ENCODE data around the gene GTPBP6. TPM values are rescaled to one million over a fixed set of nuclear protein-coding genes. Genes with fewer than 3 reads are reported as not detected.
"Not testable (repeated sequence)": the region's sequence is repeated elsewhere in the genome, so short reads cannot be mapped to it uniquely, and the experiment has no call there.

GTPBP6 gene
- total RNA-seq, 1 experiment from 2014 or later: 35.3 TPM

DNA sequence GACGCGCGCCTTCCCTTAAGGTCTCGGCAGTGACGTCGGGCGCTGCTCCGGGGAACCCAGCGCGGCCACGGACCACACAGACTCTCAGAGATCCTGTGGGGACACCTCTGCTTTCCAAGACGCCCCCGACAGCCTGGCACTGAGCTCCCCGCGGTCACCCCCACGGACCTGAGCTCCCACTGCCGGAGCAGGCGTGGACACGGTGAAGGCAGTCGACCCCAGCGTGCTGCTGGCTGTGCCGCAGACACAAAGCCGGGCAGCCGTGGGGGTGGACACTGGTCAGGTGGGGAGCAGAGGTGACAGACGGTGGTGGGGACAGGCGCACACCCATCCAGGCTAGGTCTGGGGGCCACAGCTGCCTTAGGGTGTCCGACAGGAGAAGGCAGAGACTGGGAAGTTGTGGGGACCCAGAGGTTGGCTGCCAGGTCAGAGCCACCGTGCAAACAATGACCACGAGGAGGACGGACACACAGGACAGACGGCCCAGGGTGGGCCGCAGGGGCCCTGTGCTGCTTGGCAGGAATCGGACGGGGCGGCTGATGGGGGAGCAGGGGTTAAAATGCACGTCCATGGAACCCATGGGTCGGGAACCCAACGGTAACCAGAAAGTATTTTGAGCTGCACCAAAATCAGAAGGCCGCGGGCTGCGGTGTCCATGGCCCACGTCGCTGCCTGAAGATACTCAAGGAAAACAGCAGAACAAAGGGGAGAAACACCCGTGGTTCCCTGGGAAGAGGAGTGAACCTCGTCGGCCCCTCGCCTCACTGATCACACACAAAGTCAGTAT is 16.6 kb upstream of the GTPBP6 start:
- no peak for DNase-seq (ENCODE audit: low read depth)

DNA sequence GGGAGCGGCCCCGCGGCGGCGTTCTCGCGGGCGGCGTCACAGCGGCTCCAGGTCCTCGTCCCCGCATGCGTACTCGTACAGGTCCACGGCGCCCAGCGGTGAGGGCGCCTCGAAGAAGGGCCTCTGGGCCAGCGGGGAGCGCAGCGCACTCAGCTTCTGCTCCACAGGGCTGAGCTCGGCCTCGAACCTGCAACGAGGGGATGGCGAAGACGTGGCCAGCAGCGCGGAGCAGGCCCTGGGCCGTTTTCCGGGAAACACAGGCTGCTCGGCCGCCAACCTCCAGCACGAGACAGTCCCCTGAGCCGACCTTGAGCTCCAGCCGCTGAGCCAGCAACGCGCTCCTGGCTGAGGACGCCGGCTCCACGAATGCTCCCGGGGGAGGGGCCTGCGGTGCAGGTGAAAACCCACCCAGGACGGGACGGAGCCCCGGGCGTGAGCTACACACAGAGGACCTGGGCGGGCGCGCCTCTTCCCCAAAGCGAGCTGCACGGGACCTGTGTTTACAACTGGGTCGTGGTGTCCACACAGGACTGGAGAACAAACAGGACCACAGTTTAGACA is 15.8 kb upstream of the GTPBP6 start:
- DNase-seq (ENCODE audit: low read depth): no peak

DNA sequence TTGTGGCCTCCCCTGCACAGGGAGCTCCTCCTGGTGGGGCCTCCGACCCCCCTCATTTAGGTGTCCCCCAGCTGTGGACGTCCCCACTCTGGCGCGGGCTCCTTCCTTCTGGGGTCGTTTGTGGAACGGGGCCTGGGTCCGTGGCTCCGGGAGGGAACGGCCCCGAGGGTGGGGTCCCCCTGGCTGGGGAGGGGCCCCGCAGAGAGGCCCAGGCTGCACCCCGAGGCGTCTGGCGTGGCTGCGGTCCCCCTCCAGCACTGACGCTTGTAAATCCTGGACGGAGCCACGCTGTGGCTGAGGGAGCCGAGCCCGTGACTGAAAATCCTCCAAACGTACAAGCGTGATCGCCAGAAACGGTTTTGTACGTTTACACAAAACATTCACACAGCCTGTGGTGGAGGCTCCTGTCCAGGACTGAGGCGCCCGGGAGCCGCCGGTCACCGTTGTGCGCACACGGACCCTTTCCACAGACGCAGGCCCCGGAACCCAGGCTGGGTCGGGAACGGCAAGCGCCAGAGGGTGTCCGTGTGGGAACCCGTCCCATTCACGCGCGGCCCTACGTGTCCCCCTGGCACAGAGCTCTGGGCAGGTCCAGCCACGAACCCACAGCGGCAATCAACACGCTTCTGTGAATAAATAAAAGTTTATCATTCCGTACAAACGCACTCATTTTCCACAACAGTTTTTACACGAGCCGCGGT is 15.2 kb upstream of the GTPBP6 start:
- DNase-seq (ENCODE audit: low read depth): no peak

DNA sequence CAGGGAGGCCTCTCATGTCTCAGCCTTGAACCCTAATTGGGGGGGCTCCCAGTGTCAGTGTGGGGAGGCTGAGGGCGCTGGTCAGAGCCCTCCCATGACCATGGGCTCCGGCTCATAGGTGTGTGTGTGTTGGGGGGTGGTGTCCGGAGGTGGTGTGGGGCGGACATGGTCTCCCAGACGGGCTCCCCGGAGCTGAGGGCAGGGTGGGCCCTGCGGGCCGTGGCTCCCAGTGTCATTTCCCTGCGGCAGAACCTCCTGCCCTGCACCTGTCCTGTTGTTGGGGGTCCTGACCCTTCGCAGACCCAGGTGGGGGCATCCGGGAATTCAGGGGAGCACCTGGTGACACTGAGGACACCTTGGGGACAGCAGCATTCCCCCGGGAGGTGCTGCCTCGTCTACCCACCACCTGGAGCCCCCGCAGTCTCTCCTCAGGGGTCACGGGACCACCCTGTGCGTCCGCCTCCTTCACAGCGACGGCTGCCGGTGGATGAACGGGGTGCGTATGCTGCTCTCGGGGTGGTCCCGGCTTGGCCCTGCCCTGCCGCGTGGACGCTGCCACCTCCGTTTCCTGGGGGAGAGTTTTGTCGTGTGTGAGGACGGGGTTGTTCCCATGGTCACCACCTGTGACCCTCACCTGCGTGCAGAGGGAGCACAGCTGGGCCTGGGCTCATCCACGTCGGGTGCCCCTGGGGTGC is 14.5 kb upstream of the GTPBP6 start:
- no peak for DNase-seq (ENCODE audit: low read depth)

DNA sequence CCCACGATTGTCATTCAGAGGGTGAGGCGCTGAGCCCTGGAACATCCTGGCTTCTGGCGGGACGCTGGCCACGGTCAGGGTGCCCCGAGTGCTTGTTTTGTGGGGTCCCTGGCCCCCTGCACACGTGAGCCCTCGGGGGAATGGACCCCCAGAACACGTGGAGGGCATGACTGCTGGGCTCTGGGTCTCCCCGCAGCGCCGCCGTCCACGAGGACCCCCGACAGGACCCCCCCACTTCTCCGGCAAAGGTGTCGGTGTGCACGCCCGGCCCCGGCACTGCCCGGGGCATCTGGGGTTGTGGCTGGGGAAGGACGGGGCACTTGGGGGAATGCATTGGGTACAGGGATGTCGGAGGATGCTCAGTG is 13.9 kb upstream of the GTPBP6 start:
- no peak for DNase-seq (ENCODE audit: low read depth)

DNA sequence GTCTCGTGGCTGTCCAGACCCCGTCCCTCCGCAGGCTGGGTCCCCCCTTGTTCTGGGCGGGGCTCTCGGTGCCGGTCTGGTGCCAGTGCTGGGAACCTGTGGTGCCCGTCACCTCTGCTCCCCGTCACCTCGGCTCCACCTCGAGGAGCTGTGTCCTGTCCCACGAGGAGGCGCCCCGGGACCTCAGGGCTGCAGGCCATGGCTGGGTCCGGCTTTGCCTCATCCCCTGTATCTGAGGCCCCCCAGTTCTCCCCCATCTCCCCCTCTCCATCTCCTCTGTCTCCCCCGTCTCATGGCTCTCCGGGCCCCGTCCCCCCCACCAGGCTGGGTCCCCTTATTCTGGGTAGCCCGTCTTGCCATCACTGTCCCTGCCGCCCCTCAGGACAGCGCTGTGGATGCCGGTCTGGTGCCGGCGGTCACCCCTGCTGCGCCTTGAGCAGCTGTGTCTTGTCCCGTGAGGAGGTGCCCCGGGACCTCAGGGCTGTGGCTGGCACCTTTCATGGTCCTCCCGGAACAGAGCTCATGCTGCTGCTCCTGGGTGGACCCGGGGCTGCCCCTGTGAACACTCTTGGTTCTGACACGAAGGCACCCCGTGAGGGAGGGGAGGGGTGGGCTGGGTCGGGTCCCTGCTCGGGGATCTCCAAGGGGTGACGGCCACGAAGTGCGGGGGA is 13.4 kb upstream of the GTPBP6 start:
- no peak for DNase-seq (ENCODE audit: low read depth)

DNA sequence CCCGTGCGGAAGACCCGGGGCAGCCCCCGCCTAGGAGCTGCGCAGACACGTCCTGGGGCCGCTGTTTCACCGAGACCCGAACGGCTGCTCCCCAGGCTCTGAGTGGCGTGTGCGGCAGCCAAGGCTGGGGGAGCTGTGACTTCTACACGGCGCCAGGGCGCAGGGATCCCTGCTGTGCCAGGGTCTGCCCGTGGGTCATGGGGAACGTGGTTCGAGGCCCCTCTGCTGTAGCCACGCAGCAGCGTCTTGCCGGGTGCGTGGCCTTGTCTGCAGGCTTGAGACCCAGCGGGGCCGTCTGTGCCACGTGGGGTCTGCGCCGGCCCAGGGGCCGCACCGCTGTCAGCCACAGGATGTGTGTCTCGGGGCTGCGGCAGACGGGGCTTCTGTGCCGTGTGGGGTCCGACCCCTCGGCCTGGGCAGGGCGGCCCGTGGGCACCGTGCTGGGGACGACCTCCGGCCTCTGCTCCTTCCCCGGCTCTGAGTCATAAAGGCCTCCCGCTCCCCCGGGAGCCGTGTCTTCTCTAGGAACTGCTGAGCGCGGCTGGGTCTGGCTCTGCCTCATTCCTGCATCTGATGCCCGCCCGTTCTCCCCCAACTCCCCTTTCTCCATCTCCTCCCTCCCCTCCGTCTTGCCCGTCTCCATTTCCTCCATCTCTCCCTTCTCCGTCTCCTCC is 12.7 kb upstream of the GTPBP6 start:
- DNase-seq (ENCODE audit: low read depth): peak; percentile 34

DNA sequence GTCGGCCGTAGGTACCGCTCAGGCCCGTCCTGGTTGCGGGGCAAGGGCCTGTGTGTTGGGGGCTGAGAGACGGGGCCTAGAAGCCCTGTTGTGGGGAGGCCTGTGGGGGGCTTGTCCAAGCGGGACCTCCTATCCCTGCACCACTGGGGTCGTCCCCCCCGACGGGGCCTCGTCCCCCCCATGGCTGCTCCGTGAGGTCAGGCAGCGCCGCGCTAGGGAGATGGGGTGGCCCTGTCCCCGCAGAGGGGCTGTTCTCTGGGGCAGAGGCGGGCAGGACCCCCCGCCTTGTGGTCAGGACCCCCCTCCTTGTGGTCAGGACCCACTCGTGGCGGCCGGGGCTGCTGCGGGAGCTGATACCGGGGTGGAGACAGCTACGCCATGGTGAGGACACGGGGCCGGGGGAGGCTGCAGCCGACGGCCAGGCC is 12.1 kb upstream of the GTPBP6 start:
- DNase-seq (ENCODE audit: low read depth): no peak

DNA sequence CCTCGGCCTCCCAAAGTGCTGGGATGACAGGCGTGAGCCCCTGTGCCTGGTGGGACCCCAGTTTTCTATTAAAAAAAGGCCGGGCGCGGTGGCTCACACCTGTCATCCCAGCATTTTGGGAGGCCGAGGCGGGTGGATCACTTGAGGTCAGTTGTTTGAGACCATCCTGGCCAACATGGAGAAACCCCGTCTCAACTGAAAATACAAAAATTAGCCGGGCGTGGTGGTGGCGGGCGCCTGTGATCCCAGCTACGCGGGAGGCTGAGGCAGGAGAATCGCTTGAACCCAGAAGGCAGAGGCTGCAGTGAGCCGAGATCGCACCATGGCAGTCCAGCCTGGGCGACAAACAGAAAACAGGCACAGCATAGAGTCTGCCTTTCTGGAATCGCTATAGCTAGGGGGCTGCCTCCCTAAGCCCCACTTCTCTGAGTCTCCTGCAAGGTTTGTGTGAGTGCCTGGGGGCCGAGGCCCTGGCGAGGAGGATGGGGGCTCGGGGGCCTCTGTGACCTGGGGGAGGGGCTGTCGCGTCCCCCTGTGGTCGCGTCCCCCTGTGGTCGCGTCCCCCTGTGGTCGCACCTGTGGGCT is 11.6 kb upstream of the GTPBP6 start:
- DNase-seq (ENCODE audit: low read depth): not testable (repeated sequence)

DNA sequence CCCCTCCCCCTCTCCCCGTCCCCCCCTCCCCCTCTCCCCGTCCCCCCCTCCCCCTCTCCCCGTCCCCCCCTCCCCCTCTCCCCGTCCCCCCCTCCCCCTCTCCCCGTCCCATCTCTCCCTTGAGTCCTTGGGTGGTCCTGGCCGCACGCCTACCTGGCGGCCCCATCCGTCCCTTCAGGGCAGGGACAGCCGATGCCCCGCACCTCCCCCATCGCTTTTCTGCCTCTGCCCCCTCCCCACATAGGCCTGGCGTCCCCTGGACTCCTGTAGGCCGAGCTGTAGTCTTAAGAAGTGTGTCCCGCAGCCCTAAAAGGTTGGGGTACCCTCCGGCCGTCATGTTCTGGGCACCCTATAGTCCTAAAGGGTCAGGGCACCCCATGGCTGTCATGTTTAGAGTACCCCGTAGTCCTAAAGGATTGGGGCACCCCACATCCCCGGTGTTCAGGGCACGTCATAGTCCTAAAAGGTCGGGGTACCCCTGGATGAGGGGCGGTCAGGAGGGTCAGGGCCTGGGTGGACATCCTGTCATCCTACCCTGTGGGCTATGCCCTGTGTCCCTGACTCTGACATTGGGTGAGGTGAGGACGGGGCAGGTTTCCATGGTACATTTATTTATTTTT is 10.8 kb upstream of the GTPBP6 start:
- DNase-seq (ENCODE audit: low read depth): no peak

DNA sequence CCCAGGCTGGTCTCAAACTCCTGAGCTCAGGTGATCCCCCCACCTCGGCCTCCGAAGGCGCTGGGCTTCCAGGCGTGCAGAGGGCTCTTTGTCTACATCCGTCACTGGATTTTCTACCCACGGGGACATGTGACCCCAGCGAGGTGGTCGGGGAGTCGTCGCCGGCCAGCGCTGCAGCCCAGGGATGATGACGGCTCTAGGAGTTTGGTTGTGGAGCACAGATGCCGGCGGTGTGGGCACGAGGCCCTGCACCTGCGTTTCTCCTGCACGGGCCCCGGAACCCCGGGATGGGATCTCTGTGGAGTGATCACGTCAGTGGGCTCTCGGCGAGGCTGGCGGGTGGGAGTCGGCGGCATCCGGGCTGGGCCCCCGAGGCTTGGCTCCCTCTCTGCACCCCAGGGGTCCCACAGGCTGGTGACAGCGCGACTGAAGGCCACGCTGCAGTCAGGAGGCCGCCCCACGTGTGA is 9.1 kb upstream of the GTPBP6 start:
- DNase-seq (ENCODE audit: low read depth): no peak

DNA sequence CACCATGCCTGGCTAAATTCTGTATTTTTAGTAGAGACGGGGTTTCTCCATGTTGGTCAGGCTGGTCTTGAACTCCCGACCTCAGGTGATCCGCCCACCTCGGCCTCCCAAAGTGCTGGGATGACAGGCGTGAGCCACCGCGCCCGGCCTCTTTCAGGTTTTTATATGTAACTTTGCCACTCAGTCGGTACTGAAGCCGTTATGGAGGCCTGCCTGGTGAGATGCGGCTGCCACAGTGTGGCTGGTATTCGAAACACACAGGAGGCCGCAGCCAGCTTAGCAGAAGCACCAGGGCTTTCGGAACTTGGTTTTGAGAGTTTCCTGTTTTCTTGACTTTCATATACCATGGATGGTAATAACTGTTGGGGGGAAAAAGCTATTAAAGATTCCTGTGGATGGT is 6.1 kb upstream of the GTPBP6 start:
- peak; percentile 55 for DNase-seq (ENCODE audit: low read depth)

DNA sequence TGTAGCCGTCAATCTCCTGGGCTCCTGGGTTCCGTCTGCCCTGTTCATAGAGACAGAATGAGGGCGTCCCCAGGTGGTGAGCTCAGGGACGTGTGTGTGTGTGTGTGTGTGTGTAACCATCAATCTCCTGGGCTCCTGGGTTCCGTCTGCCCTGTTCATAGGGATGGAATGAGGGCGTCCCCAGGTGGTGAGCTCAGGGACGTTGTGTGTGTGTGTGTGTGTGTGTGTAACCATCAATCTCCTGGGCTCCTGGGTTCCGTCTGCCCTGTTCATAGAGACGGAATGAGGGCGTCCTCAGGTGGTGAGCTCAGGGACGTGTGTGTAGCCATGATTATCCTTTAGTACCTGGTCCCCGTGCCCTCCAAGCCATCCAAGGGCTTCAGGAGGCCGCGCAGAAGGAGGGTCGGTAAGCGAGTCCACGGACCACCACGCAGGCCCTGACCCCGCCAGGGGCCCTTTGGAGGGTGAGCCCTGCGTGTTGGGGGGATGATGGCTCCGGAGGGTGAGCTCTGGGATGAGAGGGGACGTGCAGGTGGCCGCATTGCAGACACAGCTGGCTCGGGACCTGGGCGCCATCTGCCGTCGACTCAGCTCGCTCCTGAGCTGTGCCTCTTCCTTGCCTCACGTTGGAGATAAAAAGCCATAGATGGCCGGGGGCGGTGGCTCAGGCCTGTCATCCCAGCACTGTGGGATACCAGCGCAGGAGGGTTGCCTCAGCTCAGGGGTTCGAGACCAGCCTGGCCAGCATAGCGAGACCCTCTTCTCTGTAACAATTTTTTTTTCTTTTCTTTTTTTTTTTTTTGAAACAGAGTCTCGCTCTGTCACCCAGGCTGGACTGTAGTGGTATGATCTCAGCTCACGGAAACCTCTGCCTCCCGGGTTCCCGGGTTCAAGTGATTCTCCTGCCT is 5.4 kb upstream of the GTPBP6 start:
- peak; percentile 65 for DNase-seq (ENCODE audit: low read depth)

DNA sequence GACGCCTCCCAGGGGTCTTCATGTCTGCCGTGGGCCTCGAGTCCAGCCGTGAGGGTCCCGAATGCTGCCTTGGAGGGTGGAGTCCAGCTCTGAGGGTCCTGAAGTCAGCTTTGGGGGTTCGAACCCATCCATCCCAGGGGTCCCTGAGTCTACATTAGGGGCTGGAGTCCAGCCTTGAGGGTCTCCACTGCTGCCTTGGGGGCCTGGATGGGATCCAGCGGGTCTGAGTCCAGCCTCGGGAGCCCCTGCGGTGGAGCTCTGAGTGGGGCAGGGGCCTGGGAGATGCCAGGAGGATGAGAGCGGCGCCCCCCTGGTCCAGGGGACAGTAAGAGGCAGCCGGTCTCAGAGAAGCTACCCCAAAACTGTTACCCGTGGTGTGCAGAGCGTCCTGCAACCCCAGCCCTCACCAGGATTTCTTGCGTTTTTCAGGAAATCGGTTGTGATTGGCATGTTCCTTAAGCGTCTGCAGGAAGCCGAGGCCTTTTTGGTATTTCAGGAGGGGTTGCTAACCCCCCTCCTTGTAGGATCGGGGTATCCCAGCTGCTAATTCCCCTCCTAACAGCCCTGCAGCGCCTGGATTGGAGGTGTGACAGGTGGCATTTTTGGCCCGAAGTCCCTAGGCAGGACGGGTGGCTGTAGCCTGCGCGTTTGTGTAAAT is 1.7 kb upstream of the GTPBP6 start:
- no peak for DNase-seq (ENCODE audit: low read depth)

DNA sequence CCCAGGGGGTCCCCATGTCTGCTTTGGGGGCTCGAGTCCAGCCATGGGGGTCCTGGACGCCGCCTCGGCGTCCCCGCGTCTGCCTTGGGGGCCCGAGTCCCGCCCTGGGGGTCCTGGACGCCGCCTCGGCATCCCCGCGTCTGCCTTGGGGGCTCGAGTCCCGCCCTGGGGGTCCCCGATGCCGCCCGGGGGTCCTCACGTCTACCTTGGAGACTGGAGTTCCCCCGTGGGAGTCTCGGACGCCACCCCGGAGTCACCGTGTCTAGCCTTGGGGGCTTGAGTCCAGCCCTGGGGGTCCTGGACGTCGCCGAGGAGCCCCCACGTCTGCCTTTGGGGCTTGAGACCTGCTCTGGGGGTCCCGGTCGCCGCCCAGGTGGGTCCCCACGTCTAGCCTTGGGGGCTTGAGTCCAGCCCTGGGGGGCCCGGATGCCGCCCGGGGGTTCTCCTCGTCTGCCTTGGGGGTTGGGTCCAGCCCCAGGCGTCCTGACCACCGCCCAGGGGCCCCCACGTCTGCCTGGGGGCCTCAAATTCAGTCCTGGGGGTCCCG is 1.1 kb upstream of the GTPBP6 start:
- no peak for DNase-seq (ENCODE audit: low read depth)

DNA sequence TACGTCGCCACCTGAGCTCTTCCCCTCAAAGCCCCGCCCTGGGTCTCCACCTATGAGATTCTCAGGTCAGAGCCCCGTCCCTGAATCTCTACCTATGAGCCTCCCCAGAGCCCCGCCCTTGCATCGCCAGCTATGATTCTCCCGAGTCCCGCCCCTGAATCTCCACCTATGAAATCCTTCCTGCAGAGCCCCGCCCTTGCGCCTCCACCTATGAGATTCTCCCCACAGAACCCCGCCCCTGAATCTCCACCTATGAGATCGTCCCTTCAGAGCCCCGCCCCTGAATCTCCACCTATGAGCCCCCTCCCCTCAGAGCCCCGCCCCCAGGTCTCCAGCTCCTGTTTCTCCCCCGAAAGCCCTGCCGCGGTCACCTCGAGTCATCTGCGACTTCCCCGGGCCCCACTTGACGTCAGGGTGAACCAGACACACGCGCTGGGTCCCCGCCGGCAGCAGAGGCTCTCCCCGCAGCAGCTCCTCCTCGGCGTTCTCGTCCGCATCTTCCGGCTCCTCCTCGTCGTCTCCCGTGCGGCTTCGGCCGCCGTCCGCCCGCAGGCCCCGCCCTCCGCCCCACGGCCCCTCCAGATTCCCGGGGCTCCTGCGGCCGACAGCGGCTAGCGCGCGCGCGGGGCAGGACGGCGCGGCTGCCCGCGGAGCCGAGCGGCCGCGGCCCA is 393 bp downstream of the GTPBP6 start:
- peak; percentile 88 for DNase-seq (ENCODE audit: low read depth)

DNA sequence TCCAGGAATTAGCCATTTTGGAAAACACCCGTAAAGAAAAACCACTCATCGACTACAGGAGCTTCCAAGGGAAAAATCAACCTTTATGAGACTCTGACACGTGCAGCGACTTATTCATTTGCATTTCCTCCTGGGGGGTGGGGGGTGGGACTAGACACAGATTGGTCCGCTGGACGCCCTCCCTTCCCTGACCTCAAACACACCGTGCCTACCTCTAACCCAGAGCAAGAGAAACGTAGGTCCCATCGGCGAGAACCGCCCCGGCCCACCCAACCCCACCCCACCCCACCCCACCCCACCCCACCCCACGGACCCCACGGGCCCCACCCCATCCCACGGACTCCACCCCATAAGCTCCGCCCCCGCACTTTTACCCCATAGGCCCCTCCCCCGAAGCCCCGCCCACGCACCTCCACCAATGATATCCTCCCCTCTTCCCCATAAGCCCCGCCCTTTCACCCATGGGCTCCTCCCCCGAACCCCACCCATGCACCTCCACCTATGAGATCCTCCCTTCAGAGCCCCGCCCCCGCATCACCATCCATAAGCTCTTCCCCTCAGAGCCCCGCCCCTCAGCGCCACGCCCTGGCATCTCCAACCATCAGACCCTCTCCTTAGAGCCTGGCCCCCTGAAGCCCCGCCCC is 1.1 kb downstream of the GTPBP6 start:
- no peak for DNase-seq (ENCODE audit: low read depth)
